ENCODE measurements around the gene OS9.
"Not testable (repeated sequence)": the region's sequence is repeated elsewhere in the genome, so short reads cannot be mapped to it uniquely, and the experiment has no call there.

Gene OS9

GRCh38 chr12:57693659-57694458, at the start of gene OS9:
OS9 (plus strand) TSS chr12:57694132; CDS start chr12:57694162, 30 bp downstream.
- DNase-seq (ENCODE audit: extremely low read depth, low read depth) = peak; percentile 100
- peak within 1 kb of the TSS; percentile 58 for H3K4me3 ChIP-seq (replicated peaks; ENCODE audit: low read depth, low read length)
- TF ChIP-seq CTCF (IDR thresholded peaks at IDR 0.05; ENCODE audit: low read depth, low read length, missing control alignments) = peak; percentile 68

GRCh38 chr12:57645990-57646658, 47.8 kb upstream of the OS9 start:
- H3K4me3 ChIP-seq (replicated peaks; ENCODE audit: low read depth, low read length) = not testable (repeated sequence)
- DNase-seq (ENCODE audit: extremely low read depth, low read depth) = peak; percentile 26

GRCh38 chr12:57646659-57647049, 47.3 kb upstream of the OS9 start:
- H3K4me3 ChIP-seq (replicated peaks; ENCODE audit: low read depth, low read length); DNase-seq (ENCODE audit: extremely low read depth, low read depth): not testable (repeated sequence)

GRCh38 chr12:57654042-57654441, 39.9 kb upstream of the OS9 start:
- no peak for DNase-seq (ENCODE audit: extremely low read depth, low read depth)
- H3K4me3 ChIP-seq (replicated peaks; ENCODE audit: low read depth, low read length) = no peak overlapping the region
- no peak for TF ChIP-seq CTCF (IDR thresholded peaks at IDR 0.05; ENCODE audit: low read depth, low read length, missing control alignments)

- H3K4me3 ChIP-seq (replicated peaks; ENCODE audit: low read depth, low read length) = no peak overlapping the region
- TF ChIP-seq CTCF (IDR thresholded peaks at IDR 0.05; ENCODE audit: low read depth, low read length, missing control alignments) = no peak
- DNase-seq (ENCODE audit: extremely low read depth, low read depth) = no peak
Observed at GRCh38 chr12:57655541-57656240, 38.2 kb upstream of the OS9 start.

- not testable (repeated sequence) for DNase-seq (ENCODE audit: extremely low read depth, low read depth); H3K4me3 ChIP-seq (replicated peaks; ENCODE audit: low read depth, low read length)
Observed at GRCh38 chr12:57656408-57656807, 37.5 kb upstream of the OS9 start.

GRCh38 chr12:57657744-57658143, 36.2 kb upstream of the OS9 start:
- H3K4me3 ChIP-seq (replicated peaks; ENCODE audit: low read depth, low read length) = no peak overlapping the region
- DNase-seq (ENCODE audit: extremely low read depth, low read depth) = no peak
- TF ChIP-seq CTCF (IDR thresholded peaks at IDR 0.05; ENCODE audit: low read depth, low read length, missing control alignments) = no peak

GRCh38 chr12:57658890-57659289, 35.0 kb upstream of the OS9 start:
- H3K4me3 ChIP-seq (replicated peaks; ENCODE audit: low read depth, low read length) = no peak overlapping the region
- no peak for DNase-seq (ENCODE audit: extremely low read depth, low read depth)
- no peak for TF ChIP-seq CTCF (IDR thresholded peaks at IDR 0.05; ENCODE audit: low read depth, low read length, missing control alignments)

Measured in HFF-Myc (cell line).